ENCODE data around the gene TENM3.
"Not testable (repeated sequence)": the region's sequence is repeated elsewhere in the genome, so short reads cannot be mapped to it uniquely, and the experiment has no call there.

The TENM3 gene

GRCh38 chr4:182243204-182243603 is at the start of gene TENM3:
TSS of gene TENM3 (plus strand) at chr4:182243402. CDS start at chr4:182324021, 80,619 bp downstream.
- DNase-seq (ENCODE audit: low read depth), result not testable (repeated sequence)

- peak; percentile 23 for DNase-seq (ENCODE audit: low read depth)
Observed at GRCh38 chr4:182194091-182194824, 48.9 kb upstream of the TENM3 start.

GRCh38 chr4:182197611-182198010 is 45.6 kb upstream of the TENM3 start:
- DNase-seq (ENCODE audit: low read depth), result peak; percentile 23

GRCh38 chr4:182201871-182202270 is 41.3 kb upstream of the TENM3 start:
- DNase-seq (ENCODE audit: low read depth), result no peak

GRCh38 chr4:182202650-182203049 is 40.6 kb upstream of the TENM3 start:
- no peak for DNase-seq (ENCODE audit: low read depth)

- peak; percentile 88 for DNase-seq (ENCODE audit: low read depth)
Observed at GRCh38 chr4:182203872-182204411, 39.3 kb upstream of the TENM3 start.

- no peak for DNase-seq (ENCODE audit: low read depth)
Observed at GRCh38 chr4:182205306-182205705, 37.9 kb upstream of the TENM3 start.

- DNase-seq (ENCODE audit: low read depth), result no peak
Observed at GRCh38 chr4:182206266-182206665, 36.9 kb upstream of the TENM3 start.

GRCh38 chr4:182206916-182207315 is 36.3 kb upstream of the TENM3 start:
- peak; percentile 39 for DNase-seq (ENCODE audit: low read depth)

- peak; percentile 96 for DNase-seq (ENCODE audit: low read depth)
Observed at GRCh38 chr4:182207830-182208396, 35.3 kb upstream of the TENM3 start.

GRCh38 chr4:182208526-182209050 is 34.6 kb upstream of the TENM3 start:
- no peak for DNase-seq (ENCODE audit: low read depth)

GRCh38 chr4:182212211-182212761 is 30.9 kb upstream of the TENM3 start:
- peak; percentile 94 for DNase-seq (ENCODE audit: low read depth)

- peak; percentile 90 for DNase-seq (ENCODE audit: low read depth)
Observed at GRCh38 chr4:182213004-182213403, 30.2 kb upstream of the TENM3 start.

- DNase-seq (ENCODE audit: low read depth), result peak; percentile 42
Observed at GRCh38 chr4:182215148-182215547, 28.1 kb upstream of the TENM3 start.

GRCh38 chr4:182216005-182216404 is 27.2 kb upstream of the TENM3 start:
- no peak for DNase-seq (ENCODE audit: low read depth)

- peak; percentile 37 for DNase-seq (ENCODE audit: low read depth)
Observed at GRCh38 chr4:182219411-182220056, 23.7 kb upstream of the TENM3 start.

- no peak for DNase-seq (ENCODE audit: low read depth)
Observed at GRCh38 chr4:182221987-182222386, 21.2 kb upstream of the TENM3 start.

- no peak for DNase-seq (ENCODE audit: low read depth)
Observed at GRCh38 chr4:182222766-182223165, 20.4 kb upstream of the TENM3 start.

GRCh38 chr4:182223708-182224107 is 19.5 kb upstream of the TENM3 start:
- DNase-seq (ENCODE audit: low read depth), result no peak

- peak; percentile 21 for DNase-seq (ENCODE audit: low read depth)
Observed at GRCh38 chr4:182224192-182224850, 18.9 kb upstream of the TENM3 start.

GRCh38 chr4:182225257-182225852 is 17.8 kb upstream of the TENM3 start:
- no peak for DNase-seq (ENCODE audit: low read depth)

Measured in amniotic epithelial cell (primary cell).